ENCODE measurements around the gene TMEM248.
"Not testable (repeated sequence)": the region's sequence is repeated elsewhere in the genome, so short reads cannot be mapped to it uniquely, and the experiment has no call there.

TMEM248 gene

GRCh38 chr7:66946545-66946944, 25.5 kb downstream of the TMEM248 start:
- DNase-seq: no peak
- no peak overlapping the region for H3K4me3 Mint-ChIP-seq
- H3K27ac Mint-ChIP-seq: no peak overlapping the region
- H3K36me3 Mint-ChIP-seq (ENCODE audit: insufficient read depth): peaks cover 92% of the 10 kb centered on the region
- no peaks in the 10 kb centered on the region for H3K27me3 Mint-ChIP-seq
- peaks cover 0 to 6% of the 10 kb centered on the region in 2 donors for H3K4me1 Mint-ChIP-seq (ENCODE audit: low read depth in 2 of 2)
- no peaks in the 10 kb centered on the region for H3K9me3 Mint-ChIP-seq
- no peak for ATAC-seq (replicated peaks)

GRCh38 chr7:66948480-66949109, 27.6 kb downstream of the TMEM248 start:
- H3K4me3 Mint-ChIP-seq: no peak overlapping the region
- no peak overlapping the region for H3K27ac Mint-ChIP-seq
- H3K27me3 Mint-ChIP-seq: no peaks in the 10 kb centered on the region
- no peak for DNase-seq
- no peak for ATAC-seq (replicated peaks)
- H3K36me3 Mint-ChIP-seq (ENCODE audit: insufficient read depth): peaks cover 92% of the 10 kb centered on the region
- peaks cover 0 to 2% of the 10 kb centered on the region in 2 donors for H3K4me1 Mint-ChIP-seq (ENCODE audit: low read depth in 2 of 2)
- no peaks in the 10 kb centered on the region for H3K9me3 Mint-ChIP-seq

- no peak for DNase-seq
- no peak for ATAC-seq (replicated peaks)
Observed at GRCh38 chr7:66950311-66950710, 29.3 kb downstream of the TMEM248 start.

GRCh38 chr7:66950763-66951162, 29.7 kb downstream of the TMEM248 start:
- Mint-ChIP-seq H3K27me3 (no peaks in the 10 kb centered on the region), H3K4me1 (ENCODE audit: low read depth in 2 of 2) (peaks cover 0 to 2% of the 10 kb centered on the region in 2 donors), H3K36me3 (ENCODE audit: insufficient read depth) (peaks cover 92% of the 10 kb centered on the region), H3K4me3 (no peak overlapping the region), H3K9me3 (no peaks in the 10 kb centered on the region), H3K27ac (no peak overlapping the region)
- DNase-seq (no peak), ATAC-seq (replicated peaks) (no peak)

More at GRCh38 chr7:66950311-66950710, 29.3 kb downstream of the TMEM248 start:
- peaks cover 0 to 2% of the 10 kb centered on the region in 2 donors for H3K4me1 Mint-ChIP-seq (ENCODE audit: low read depth in 2 of 2)
- H3K36me3 Mint-ChIP-seq (ENCODE audit: insufficient read depth): peaks cover 92% of the 10 kb centered on the region
- H3K27ac Mint-ChIP-seq: no peak overlapping the region
- no peak overlapping the region for H3K4me3 Mint-ChIP-seq
- H3K9me3 Mint-ChIP-seq: no peaks in the 10 kb centered on the region
- H3K27me3 Mint-ChIP-seq: no peaks in the 10 kb centered on the region

GRCh38 chr7:66952343-66953043, 31.5 kb downstream of the TMEM248 start:
- Mint-ChIP-seq H3K9me3 (no peaks in the 10 kb centered on the region), H3K27me3 (no peaks in the 10 kb centered on the region), H3K36me3 (ENCODE audit: insufficient read depth) (peaks cover 92% of the 10 kb centered on the region), H3K4me3 (no peak overlapping the region), H3K4me1 (ENCODE audit: low read depth in 2 of 2) (peaks cover 0 to 2% of the 10 kb centered on the region in 2 donors), H3K27ac (peak overlapping the region in 1 of 2 donors; percentile 28)
- DNase-seq (no peak), ATAC-seq (replicated peaks) (no peak)

- Mint-ChIP-seq H3K9me3 (no peaks in the 10 kb centered on the region), H3K4me3 (no peak overlapping the region), H3K36me3 (ENCODE audit: insufficient read depth) (peaks cover 87% of the 10 kb centered on the region), H3K4me1 (ENCODE audit: low read depth in 2 of 2) (peaks cover 0 to 2% of the 10 kb centered on the region in 2 donors), H3K27ac (peak overlapping the region in 1 of 2 donors; percentile 41), H3K27me3 (no peaks in the 10 kb centered on the region)
- ATAC-seq (replicated peaks) (no peak), DNase-seq (no peak)
Observed at GRCh38 chr7:66953044-66953427, 32.0 kb downstream of the TMEM248 start.

GRCh38 chr7:66957595-66958290, 36.7 kb downstream of the TMEM248 start:
- no peak for DNase-seq
- ATAC-seq (replicated peaks): no peak
- Mint-ChIP-seq H3K27me3 (no peaks in the 10 kb centered on the region), H3K9me3 (no peaks in the 10 kb centered on the region), H3K27ac (peak overlapping the region in 1 of 2 donors; percentile 54), H3K4me3 (no peak overlapping the region), H3K36me3 (ENCODE audit: insufficient read depth) (peaks cover 63% of the 10 kb centered on the region), H3K4me1 (ENCODE audit: low read depth in 2 of 2) (no peaks in the 10 kb centered on the region)

GRCh38 chr7:66958538-66959350, 37.7 kb downstream of the TMEM248 start:
- peaks cover 53% of the 10 kb centered on the region for H3K36me3 Mint-ChIP-seq (ENCODE audit: insufficient read depth)
- H3K4me1 Mint-ChIP-seq (ENCODE audit: low read depth in 2 of 2): no peaks in the 10 kb centered on the region
- no peak for DNase-seq
- no peak overlapping the region for H3K27ac Mint-ChIP-seq
- H3K27me3 Mint-ChIP-seq: no peaks in the 10 kb centered on the region
- no peaks in the 10 kb centered on the region for H3K9me3 Mint-ChIP-seq
- H3K4me3 Mint-ChIP-seq: no peak overlapping the region
- no peak for ATAC-seq (replicated peaks)

- ATAC-seq (replicated peaks): no peak
- H3K36me3 Mint-ChIP-seq (ENCODE audit: insufficient read depth): peaks cover 38% of the 10 kb centered on the region
Observed at GRCh38 chr7:66960192-66960591, 39.2 kb downstream of the TMEM248 start.

GRCh38 chr7:66961096-66961495, 40.1 kb downstream of the TMEM248 start:
- Mint-ChIP-seq H3K36me3 (ENCODE audit: insufficient read depth) (peaks cover 29% of the 10 kb centered on the region), H3K4me1 (ENCODE audit: low read depth in 2 of 2) (no peaks in the 10 kb centered on the region), H3K4me3 (no peak overlapping the region), H3K9me3 (no peaks in the 10 kb centered on the region), H3K27me3 (no peaks in the 10 kb centered on the region), H3K27ac (no peak overlapping the region)
- ATAC-seq (replicated peaks) (no peak), DNase-seq (no peak)

More at GRCh38 chr7:66960192-66960591, 39.2 kb downstream of the TMEM248 start:
- H3K27me3 Mint-ChIP-seq: no peaks in the 10 kb centered on the region
- no peak for DNase-seq
- no peaks in the 10 kb centered on the region for H3K9me3 Mint-ChIP-seq
- peak overlapping the region in 1 of 2 donors; percentile 68 for H3K27ac Mint-ChIP-seq
- H3K4me3 Mint-ChIP-seq: no peak overlapping the region
- H3K4me1 Mint-ChIP-seq (ENCODE audit: low read depth in 2 of 2): no peaks in the 10 kb centered on the region

GRCh38 chr7:66964411-66964810, 43.4 kb downstream of the TMEM248 start:
- no peak for ATAC-seq (replicated peaks)
- no peak overlapping the region for H3K4me3 Mint-ChIP-seq
- no peaks in the 10 kb centered on the region for H3K9me3 Mint-ChIP-seq
- peaks cover 5% of the 10 kb centered on the region for H3K36me3 Mint-ChIP-seq (ENCODE audit: insufficient read depth)
- DNase-seq: no peak
- no peaks in the 10 kb centered on the region for H3K27me3 Mint-ChIP-seq
- H3K4me1 Mint-ChIP-seq (ENCODE audit: low read depth in 2 of 2): no peaks in the 10 kb centered on the region
- H3K27ac Mint-ChIP-seq: no peak overlapping the region

- Mint-ChIP-seq H3K27me3 (no peaks in the 10 kb centered on the region), H3K36me3 (ENCODE audit: insufficient read depth) (peaks cover 2% of the 10 kb centered on the region), H3K27ac (no peak overlapping the region), H3K4me1 (ENCODE audit: low read depth in 2 of 2) (no peaks in the 10 kb centered on the region), H3K9me3 (no peaks in the 10 kb centered on the region), H3K4me3 (no peak overlapping the region)
- ATAC-seq (replicated peaks): no peak
- DNase-seq: no peak
Observed at GRCh38 chr7:66967029-66967428, 46.0 kb downstream of the TMEM248 start.

- ATAC-seq (replicated peaks); DNase-seq; H3K4me1 Mint-ChIP-seq (ENCODE audit: low read depth in 2 of 2); H3K4me3 Mint-ChIP-seq; H3K36me3 Mint-ChIP-seq (ENCODE audit: insufficient read depth); H3K27me3 Mint-ChIP-seq; H3K9me3 Mint-ChIP-seq; H3K27ac Mint-ChIP-seq: not testable (repeated sequence)
Observed at GRCh38 chr7:66969001-66969400, 48.0 kb downstream of the TMEM248 start.
